HG03280 (cell line): ENCODE data around the gene CRLF3.
"Not testable (repeated sequence)": the region's sequence is repeated elsewhere in the genome, so short reads cannot be mapped to it uniquely, and the experiment has no call there.

Experiments
- ATAC-seq: cut with Tn5 transposase; IDR thresholded peaks from one replicate; pipeline ENCODE4 v1.9.1; 2021; ENCODE audit warnings: mild to moderate bottlenecking, moderate library complexity; ENCODE audit not compliant: unreplicated experiment

The CRLF3 gene

DNA sequence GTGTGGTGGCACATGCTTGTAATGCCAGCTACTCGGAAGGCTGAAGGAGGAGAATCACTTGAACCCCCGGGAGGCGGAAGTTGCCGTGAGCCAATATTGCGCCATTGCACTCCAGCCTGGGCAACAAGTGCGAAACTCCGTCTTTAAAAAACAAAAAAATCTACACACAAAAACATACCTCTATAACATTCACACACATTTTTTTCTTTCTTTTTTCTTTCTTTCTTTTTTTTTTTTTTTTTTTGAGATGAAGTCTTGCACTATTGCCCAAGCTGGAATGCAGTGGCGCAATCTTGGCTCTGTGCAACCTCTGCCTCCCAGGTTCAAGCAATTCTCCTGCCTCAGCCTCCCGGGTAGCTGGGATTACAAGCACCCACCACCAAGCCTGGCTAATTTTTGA, 9.6 kb downstream of the CRLF3 start:
- not testable (repeated sequence) for ATAC-seq

DNA sequence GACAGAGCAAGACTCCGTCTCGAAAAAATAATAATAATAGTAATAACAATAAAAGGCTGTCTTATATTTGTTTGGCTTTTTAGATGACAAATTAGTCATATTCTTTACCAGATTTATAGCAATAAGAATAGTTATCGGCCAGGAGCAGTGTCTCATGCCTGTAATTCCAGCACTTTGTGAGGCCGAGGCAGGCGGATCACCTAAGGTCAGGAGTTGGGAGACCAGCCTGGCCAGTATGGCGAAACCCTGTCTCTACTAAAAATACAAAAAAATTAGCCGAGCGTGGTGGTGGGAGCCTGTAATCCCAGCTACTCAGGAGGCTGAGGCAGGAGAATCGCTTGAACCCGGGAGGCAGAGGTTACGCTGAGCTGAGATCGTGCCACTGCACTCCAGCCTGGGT, 10.3 kb downstream of the CRLF3 start:
- ATAC-seq: not testable (repeated sequence)

DNA sequence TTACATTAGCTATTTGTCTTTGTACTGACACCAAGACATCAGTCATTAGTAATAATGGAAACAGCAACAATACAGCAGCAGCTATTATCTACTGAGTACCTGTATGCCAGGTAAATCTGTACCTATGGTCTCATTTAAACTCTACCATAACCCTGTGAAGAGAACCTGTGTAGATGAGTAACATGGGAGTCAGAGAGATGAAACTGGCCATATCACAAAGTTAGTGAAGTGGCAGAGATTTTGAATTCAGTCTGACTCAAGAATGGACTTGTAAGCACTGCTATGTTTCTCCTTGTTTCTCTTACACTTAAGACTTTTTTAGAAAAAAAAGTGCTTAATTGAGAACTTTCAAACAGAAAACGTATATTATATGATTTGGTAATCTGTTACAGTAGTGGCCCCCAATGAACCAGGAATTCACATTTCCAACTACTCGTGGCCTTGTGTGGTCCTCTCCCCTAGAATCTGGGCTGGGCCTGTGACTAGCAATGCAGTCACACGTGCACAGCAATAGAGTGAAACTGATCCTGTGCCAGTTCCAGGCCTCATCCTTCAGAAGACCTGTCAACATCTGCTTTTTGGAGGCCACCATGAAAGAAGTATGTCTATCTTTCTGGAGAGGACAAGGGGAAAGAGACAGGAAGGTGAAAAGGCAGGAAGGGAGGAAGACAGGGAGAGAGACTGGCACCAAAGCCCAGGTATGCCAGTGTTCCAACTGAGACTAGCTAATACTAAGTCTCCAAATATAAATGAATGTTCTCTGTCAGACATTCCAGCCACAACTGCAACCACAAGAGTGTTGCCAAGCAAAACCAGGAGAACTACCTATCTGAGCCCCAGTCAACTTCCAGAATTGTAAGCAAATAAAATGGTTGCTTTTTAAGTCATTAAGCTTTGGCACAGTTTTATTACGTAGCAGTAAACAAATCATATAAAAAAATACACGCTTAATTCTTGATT, 12.0 kb downstream of the CRLF3 start:
- no peak for ATAC-seq

DNA sequence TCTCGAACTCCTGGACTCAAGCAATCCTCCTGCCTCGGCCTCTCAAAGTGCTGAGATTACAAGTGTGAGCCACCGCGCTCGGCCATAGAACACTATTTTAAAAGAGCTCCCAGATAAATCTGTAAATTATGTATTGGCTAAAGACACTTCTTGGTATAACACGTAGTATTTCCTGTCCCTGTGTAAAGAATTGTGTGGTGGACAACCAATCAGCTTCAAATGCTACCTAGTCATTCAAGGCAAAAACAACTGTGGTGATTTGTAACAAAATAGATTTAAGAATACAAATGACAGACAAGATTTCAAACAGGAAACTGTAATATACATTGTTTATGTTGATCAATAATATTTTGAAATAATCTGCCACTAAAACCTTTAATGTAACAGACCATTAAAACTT, 14.6 kb downstream of the CRLF3 start:
- ATAC-seq: no peak

DNA sequence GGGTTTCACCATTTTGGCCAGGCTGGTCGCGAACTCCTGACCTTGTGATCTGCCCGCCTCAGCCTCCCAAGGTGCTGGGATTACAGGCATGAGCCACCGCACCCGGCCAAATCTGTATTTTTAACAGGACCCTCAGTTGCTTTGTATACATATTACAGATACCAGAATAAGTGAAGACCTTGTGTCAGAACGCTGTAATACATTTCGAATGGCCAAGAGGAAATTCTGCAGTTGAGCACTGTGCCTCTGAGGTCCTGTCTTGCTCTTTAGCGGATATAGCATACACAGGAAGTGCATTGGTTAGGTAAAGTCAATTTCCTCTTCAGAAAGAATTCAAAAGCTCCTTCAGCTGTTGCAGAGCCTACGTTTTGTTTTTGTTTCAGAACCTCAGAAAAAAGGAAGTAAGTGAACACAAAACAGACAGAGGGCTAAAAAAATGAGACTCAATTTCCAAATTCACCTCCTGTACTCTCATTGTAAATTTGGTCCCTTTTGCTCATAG, 15.7 kb downstream of the CRLF3 start:
- ATAC-seq: peak; percentile 83

DNA sequence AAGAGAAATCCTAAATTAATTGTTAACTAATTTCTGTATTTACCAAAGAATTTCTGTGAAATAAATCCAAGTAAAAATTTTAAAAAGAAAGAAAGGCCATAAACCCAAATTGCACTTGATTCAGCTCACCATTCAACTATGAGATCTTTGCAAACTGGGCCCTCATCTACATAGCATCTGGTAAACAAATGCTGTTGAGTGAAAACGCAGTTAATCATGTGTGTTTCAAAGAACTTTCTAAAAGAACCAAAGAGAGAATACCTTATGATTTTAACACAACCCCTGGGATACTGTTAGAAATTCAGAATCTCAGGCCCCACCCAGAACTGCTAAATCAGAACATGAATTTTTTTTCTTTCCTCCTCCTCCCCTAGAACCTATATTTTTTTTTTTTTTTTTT, 16.6 kb downstream of the CRLF3 start:
- ATAC-seq: no peak

DNA sequence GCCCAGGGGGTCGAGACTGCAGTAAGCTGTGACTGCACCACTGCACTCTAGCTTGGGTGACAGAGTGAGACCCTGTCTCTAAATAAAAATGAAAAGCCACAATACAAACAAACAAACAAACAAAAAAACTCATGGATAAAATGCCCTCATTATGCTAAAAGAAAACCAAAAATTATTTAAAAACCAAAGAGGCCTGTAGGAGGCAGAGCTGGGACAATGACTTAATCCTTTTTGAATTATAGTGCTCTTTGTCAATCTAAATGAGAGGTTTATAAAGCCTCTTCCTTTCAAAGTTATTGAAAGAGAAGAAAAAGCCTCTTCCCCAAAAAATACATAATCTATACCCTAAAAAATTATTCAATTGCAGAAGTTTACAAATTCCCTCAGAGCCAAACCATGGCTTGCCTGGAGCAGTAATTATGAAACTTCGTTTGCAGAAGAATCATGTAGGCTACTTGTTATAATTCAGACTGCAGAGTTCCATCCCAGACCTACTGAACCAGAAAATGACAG, 18.5 kb downstream of the CRLF3 start:
- no peak for ATAC-seq

DNA sequence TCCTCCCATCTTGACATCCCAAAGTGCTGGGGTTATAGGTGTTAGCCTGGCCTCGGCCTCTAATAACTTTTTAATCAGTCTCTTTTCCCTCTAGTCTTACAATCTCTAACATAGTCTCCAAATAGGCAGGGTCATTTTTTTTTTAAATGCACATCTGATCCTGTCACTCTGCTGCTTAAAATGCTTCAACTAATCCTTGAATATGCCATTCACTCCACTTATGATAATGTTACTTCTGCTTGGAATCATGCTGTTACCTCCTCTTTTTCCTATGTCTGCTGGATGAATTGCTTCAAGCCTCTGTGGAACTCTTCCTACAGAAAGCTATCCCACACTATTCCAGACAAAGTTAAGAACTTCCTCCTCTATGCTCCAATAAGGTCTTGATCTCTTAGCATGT, 22.8 kb downstream of the CRLF3 start:
- no peak for ATAC-seq

DNA sequence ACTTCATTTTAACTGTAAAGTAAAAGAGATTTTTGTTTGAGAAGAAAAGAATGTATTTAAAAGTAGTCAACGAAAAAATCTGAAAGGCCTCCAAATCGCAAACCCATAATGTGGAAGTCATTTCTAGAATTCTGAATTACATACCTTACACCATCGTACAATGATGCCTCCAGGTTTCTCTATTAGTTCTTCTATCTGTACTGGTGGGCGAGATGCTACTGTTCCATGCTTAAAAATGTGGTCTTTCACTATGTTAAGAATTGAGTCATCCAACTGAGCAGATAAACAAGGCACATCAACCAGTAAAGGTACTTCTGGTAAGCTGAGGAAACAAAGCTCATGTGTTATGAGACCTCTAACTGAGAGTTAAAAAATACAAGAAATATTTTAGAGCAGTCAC, 28.5 kb downstream of the CRLF3 start:
- ATAC-seq: no peak

DNA sequence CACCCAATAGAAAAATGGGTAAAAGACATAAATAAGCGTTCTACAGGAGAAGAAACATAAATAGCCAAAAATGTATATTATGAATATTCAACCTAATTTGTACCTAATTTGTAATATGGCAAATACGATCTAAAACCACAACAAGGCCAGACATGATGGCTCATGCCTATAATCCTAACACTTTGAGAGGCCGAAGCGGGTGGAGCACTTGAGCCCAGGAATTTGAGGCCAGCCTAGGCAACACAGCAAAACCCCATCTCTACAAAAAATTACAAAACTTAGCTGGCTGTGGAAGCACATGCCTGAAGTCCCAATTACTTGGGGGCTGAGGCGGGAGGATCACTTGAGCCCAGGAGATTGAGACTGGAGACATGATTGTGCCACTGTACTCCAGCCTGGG, 30.1 kb downstream of the CRLF3 start:
- ATAC-seq: no peak

DNA sequence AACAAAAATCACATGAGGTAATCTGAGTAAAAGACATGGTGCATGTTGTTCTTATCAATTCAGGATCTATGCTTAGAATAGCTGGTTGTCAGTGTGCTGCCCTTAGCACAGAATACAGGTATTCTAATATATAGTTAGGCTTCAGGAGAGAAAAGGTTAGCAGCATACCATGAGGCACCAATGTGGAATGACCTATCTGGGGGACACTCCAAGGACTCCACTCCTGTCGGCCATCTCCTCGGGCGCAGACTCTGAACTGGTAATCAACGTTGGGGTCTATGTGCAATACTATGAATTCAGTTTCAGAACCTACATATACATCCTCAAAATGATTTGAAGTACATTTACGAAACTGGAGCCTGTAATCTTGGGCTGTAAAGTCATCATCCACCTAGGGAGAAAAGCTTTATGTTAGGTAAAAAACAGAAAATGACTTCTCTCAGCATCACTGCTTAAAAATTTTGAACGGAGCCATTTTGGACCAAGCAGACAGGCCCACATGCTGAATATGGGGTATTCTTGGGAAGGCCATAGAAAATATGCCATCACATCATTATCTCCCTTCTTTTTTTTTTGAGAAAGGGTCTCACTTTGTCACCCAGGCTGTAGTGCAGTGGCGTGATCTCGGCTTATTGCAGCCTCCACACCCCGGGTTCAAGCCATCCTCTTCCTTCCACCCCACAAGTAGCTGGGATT, 31.1 kb downstream of the CRLF3 start:
- no peak for ATAC-seq

DNA sequence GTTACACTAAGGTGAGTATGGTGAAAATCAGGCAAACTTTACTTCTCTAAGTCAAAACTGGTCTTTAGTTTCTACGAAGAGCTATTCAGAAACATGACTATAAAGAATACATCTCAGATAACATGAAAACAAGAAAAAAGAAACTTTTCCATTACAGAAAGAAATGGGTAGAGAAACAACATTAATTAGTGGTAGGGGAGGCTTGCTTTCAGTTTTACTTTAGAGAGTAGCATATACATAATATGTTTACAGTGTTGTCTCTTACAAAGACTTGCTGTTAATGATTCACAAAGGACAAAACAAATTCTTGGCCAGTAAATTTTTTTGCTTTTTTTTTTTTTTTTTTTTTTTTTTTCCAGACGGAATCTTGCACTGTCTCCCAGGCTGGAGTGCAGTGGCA, 34.2 kb downstream of the CRLF3 start:
- ATAC-seq: no peak

DNA sequence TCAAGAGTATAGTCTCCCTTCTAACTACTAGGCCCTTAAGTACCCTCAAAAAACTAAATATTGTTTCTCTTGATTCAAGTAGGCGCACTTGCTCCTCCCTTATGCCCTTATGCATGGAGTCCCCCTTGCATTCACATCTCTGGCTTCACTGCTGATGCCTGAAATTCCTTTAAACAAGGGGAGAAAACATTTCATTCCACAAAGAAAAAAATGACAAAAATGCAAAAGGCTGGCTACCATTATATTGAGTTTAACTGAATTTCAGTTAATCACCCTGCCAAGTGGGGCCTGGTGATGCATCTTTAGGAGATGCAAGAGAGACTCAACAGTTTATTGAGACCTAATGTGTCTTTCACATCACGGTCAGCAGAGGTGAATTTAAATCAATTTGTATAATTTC, 35.6 kb downstream of the CRLF3 start:
- no peak for ATAC-seq

DNA sequence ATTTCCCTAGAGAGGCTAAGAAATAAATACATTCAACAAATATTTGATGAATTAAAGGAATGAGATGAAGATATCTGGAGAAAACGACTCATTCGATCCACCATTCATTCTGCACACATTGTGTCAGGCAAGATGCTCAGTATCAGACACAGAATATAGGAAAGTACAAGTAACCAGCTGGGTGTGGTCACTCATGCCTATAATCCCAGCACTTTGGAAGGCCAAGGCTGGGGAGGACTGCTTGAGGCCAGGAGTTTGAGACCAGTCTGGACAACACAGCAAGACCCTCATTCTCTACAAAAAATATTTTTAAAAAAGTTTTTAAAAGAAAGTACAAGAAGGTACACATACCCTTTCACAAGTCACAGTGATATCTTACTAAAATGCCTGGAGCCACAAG, 42.3 kb downstream of the CRLF3 start:
- ATAC-seq: no peak

DNA sequence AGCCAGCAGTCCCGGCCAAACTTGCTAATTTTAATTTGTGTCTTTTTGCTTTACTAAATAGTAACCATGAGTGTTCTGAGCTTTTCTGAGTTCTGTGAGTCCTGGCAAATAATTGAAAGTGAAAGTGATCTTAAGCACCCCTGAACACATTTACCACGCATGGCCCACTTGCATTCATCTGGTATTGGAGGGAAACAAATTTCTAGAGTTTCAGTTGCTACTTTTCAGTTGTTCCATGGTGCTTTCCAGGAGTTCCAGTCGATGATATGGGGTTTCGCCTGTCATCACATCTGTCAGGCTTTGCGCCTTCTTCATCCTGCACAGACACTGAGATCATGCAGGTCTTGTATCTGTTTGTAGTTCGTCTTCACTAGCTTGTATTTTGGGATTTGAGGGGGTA, 44.1 kb downstream of the CRLF3 start:
- no peak for ATAC-seq

DNA sequence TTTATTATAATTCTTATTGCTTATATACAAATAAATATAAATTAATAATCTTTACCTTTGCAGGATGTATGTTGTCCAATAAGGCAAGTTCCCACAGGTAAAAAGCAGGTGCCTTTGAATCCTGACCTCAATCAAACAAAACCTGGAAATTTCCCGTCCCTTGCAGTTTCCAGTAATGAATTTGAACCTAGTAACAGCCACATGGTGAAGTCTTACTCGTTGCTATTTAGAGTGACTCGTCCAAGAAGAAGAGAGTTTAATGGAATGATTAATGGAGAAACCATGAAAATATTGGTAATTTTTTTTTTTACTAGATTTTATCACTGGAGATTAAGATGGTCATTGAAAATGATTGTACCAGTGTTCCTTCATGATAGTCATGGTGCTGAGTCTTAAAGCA, 55.7 kb downstream of the CRLF3 start:
- not testable (repeated sequence) for ATAC-seq

DNA sequence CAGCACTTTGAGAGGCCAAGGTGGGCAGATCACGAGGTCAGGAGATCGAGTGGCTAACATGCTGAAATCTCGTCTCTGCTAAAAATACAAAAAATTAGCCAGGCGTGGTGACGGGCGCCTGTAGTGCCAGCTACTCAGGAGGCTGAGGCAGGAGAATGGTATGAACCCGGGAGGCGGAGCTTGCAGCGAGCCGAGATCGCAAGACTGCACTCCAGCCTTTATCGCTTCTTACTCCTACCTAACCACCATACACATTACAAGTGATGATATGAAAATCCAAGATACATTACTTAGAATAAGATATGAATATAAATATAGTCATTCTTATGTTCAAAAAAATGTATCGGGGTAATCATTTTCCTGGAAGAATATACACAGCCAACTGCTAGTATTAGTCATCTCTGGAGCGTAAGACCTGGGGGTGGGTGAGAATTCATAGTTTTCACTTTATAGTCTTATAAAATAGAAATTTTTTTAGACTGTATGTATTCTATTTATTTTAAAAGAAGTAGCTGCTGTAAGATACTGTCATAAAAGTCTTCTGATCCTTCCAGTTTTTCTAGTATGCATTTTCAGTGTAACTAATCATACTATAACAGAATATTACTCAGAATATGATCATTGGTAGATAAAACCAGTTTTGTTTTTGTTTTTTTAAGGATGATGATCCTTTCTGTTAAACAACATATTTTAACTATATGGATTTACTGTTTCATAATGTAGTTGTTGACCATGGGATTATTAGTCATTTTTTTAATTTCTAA, 56.7 kb downstream of the CRLF3 start:
- not testable (repeated sequence) for ATAC-seq

DNA sequence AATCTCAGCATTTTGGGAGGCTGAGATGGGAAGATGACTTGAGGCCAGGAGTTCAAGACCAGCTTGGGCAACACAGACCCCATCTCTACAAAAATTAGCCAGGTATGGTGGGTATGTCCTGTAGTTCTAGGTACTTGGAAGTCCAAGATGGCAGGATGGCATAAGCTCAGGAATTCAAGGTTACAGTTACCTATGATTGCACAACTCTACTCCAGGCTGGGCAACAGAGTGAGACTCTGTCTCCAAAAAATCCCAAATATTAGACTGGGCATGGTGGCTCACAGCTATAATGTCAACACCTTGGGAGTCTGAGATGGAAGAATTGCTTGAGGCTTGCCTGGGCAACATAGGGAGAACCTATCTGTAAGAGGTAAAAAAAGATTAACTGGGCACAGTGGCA, 63.4 kb downstream of the CRLF3 start:
- no peak for ATAC-seq

DNA sequence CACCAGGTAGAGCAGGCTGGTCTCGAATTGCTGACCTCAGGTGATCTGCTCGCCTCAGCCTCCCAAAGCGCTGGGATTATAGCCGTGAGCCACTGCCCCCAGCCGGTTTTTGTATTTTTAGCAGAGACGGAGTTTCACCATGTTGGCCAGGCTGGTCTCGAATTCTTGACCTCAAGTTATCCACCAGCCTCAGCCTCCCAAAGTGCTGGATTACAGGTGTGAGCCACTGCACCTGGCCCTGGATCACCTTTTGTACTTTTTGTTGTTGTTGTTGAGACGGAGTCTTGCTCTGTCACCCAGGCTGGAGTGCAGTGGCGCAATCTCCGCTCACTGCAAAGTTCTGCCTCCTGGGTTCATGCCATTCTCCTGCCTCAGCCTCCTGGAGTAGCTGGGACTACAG, 71.2 kb downstream of the CRLF3 start:
- ATAC-seq: not testable (repeated sequence)

DNA sequence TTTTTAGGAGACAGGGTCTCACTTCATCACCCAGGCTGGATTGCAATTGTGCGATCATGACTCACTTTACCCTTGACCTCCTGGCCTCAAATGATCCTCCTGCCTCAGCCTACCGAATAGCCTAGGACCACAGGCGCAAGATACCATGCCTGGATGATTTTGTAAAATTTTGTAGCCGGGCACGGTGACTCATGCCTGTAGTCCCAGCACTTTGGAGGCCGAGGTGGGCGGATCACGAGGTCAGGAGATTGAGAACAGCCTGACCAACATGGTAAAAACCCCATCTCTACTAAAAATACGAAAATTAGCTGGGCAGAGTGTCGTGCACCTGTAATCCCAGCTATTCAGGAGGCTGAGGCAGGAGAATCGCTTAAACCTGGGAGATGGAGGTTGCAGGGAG, 73.5 kb downstream of the CRLF3 start:
- not testable (repeated sequence) for ATAC-seq

DNA sequence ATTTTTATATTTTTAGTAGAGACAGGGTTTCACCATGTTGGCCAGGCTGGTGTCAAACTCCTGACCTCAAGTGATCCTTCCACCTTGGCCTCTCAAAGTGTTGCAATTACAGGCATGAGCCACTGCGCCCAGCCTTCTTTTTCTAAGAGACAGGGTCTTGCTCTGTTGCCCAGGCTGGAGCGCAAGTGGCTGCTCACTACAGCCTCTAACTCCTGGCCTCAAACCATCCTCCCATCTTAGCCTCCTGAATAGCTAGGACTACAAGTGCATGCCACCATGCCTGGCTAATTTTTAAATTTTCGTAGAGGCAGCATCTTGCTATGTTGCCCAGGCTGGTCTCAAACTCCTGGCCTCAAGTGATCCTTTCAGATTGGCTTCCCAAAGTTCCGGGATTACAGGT, 76.9 kb downstream of the CRLF3 start:
- not testable (repeated sequence) for ATAC-seq
